AG04450 (cell line): ENCODE data around the gene ZNF587B. TPM values are rescaled to one million over a fixed set of nuclear protein-coding genes. Genes with fewer than 3 reads are reported as not detected.
A peak's percentile ranks its signal among the peaks of the same experiment; 100 is the strongest.
"Not testable (repeated sequence)": the region's sequence is repeated elsewhere in the genome, so short reads cannot be mapped to it uniquely, and the experiment has no call there.

Experiments used
- CTCF ChIA-PET: fragments of 300-600, 350-600 bp; formaldehyde crosslinking; extraction: SDS; loops from one replicate; lab custom pipeline; 2022; ENCODE audit warnings: antibody characterized with exemption, inconsistent platforms; lab: Charles Lee
- POLR2A ChIA-PET: fragments of 350-600 bp; formaldehyde crosslinking; extraction: SDS; loops from one replicate; lab custom pipeline; 2021; ENCODE audit warnings: antibody characterized with exemption, inconsistent platforms; lab: Yijun Ruan, JAX
- DNase-seq: peaks from one replicate; pipeline ENCODE4 v3.0.0-alpha.2; 2011; ENCODE audit warnings: low read depth, low spot score
- H3K27ac ChIP-seq: one replicate; pipeline ENCODE4 v1.5.1; 2012; ENCODE audit warnings: low read depth, low read length, control low read depth
- H3K27me3 ChIP-seq: one replicate; pipeline ENCODE4 v1.6.0; 2012; ENCODE audit warnings: low read length; ENCODE audit not compliant: control insufficient read depth, insufficient read depth
- H3K4me3 ChIP-seq: 2 replicates; pipeline ENCODE4 v1.5.1; 2011; ENCODE audit warnings: mild to moderate bottlenecking, low read depth, low read length, control low read depth
- H3K9me3 ChIP-seq: 2 replicates; pipeline ENCODE4 v1.5.1; 2012; ENCODE audit warnings: low read length; ENCODE audit not compliant: control insufficient read depth, insufficient read depth
- polyA plus RNA-seq: library from polyadenylated mRNA; depleted of rRNA; stranded (reverse); fragments of >200 nt; gene quantifications from 2 replicates; pipeline ENCODE4 v1.2.3, GENCODE V29; 2011
- TF ChIP-seq, protein P1 (sequence below): IDR thresholded peaks from 2 replicates; pipeline ENCODE4 v1.5.1; 2011; ENCODE audit warnings: low read depth, low read length, control low read depth, inconsistent platforms

Gene ZNF587B
- polyA plus RNA-seq, 1 experiment = 5.7 TPM

DNA sequence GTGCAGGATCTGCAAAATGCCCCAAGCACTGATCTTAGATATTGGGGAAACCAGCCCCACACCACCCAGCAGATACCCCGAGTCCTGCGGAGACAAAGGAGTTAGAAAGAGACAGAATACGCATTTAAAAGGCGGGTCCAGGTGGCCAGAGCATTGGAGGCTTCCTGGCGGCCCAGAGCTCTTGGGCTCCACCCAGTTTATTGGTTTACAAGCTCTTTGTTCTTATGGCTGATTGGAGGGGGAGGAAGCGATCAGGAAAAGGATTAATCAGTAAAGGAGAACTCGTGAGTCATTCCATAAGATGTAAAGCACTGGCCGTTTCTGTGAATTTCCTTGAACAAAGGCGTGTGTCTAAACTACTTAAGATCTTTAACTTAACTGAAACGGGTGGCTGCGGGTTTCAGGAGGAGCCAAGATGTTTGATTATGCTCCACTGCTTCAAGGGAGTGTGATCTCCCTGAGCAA, 20.5 kb downstream of the ZNF587B start:
- no peak overlapping the region for H3K27ac ChIP-seq
- ChIA-PET CTCF (no interaction called here), POLR2A (interaction anchor here (1.0 kb wide), 1 partner anchor 46 kb away, joined by 3 read pairs; no protein-coding TSS in a partner anchor)
- TF ChIP-seq, protein P1, sequence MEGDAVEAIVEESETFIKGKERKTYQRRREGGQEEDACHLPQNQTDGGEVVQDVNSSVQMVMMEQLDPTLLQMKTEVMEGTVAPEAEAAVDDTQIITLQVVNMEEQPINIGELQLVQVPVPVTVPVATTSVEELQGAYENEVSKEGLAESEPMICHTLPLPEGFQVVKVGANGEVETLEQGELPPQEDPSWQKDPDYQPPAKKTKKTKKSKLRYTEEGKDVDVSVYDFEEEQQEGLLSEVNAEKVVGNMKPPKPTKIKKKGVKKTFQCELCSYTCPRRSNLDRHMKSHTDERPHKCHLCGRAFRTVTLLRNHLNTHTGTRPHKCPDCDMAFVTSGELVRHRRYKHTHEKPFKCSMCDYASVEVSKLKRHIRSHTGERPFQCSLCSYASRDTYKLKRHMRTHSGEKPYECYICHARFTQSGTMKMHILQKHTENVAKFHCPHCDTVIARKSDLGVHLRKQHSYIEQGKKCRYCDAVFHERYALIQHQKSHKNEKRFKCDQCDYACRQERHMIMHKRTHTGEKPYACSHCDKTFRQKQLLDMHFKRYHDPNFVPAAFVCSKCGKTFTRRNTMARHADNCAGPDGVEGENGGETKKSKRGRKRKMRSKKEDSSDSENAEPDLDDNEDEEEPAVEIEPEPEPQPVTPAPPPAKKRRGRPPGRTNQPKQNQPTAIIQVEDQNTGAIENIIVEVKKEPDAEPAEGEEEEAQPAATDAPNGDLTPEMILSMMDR = no peak
- H3K27me3 ChIP-seq = no peaks in the 10 kb centered on the region
- H3K9me3 ChIP-seq = no peaks in the 10 kb centered on the region; the same call in 1 of the 2 replicates
- DNase-seq = no peak
- peak overlapping the region; percentile 89 for H3K4me3 ChIP-seq

DNA sequence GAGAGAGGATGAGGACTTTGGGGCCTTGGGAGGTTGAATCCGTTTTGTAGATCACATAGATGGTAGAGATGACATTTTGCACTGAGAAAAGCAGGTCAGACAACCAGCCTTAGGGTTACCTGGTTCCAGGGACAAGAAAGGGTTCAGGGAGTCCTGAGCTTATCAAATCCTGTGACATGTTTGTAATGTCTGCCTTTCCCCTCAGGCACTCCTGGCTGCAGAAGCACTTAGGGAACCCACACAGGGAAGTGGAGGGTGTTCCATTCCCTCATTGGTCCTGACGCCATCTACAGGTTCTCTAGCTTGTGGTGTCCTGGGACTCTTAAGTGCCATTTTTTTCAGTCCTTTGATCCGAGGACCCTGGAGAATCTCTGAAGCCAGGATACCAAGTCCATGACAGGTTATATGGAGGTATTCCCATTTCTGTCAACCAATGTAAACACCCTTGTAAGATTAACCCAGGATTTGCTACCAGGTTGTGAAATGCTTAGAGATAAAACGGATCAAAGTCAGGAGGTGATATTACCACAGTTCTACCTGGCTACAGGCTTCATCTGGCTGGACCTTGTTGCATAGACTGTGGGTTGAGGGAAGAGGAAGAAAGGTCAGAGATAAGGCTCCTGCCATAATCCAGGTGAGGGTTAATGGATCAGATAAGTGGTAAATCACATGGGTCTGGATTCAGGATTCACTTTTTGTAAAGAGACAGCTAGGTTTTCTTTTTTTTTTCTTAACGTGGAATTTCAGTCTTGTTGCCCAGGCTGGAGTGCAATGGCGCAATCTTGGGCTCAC, 21.9 kb downstream of the ZNF587B start:
- H3K27me3 ChIP-seq, H3K27ac ChIP-seq, POLR2A ChIA-PET, H3K4me3 ChIP-seq, CTCF ChIA-PET, H3K9me3 ChIP-seq, DNase-seq: not testable (repeated sequence)

DNA sequence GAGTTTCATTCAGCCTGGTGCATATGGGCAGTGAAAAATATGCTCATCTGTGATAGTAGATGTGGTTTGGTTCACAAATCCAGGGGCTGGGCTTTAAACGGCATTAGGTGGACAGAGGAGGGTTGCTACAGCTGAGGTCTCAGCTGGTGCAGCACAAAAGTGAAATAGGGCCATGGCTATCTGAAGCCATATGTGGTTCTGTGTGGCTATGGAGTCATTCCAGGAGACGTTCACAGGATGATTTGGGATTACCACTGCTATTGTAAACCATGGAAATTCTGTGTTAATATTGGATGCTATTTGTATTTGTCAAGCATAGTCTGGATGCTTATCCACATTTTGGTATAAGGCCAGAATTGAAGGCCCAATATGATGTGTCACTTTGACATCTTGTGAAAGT, 24.0 kb downstream of the ZNF587B start:
- H3K4me3 ChIP-seq, DNase-seq, H3K27ac ChIP-seq, CTCF ChIA-PET, H3K27me3 ChIP-seq, H3K9me3 ChIP-seq, POLR2A ChIA-PET: not testable (repeated sequence)

DNA sequence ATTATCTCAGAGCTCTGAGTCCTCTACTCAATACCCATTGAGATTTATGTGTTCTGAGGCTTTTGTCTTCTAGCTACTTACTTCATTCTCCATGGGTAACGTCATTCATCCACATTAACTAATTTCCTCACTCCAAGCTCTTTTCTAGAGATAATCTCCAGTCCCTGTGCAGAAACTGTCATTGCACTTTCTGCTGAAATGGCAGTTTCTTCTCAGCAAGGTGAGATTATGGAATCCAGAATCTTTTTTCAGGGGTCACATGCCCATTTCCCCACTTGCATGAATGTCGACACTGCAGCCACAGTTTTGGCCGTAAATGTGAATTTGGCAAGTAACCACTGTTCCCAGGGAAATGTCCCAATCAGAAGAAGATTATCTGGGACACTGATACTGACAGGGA, 32.3 kb downstream of the ZNF587B start:
- H3K27ac ChIP-seq, DNase-seq, H3K27me3 ChIP-seq, CTCF ChIA-PET, H3K4me3 ChIP-seq: not testable (repeated sequence)
- H3K9me3 ChIP-seq = peaks cover 47% of the 10 kb centered on the region
- POLR2A ChIA-PET = interaction anchor here (0.6 kb wide), 1 partner anchor 37 kb away, joined by 3 read pairs; no protein-coding TSS in a partner anchor

DNA sequence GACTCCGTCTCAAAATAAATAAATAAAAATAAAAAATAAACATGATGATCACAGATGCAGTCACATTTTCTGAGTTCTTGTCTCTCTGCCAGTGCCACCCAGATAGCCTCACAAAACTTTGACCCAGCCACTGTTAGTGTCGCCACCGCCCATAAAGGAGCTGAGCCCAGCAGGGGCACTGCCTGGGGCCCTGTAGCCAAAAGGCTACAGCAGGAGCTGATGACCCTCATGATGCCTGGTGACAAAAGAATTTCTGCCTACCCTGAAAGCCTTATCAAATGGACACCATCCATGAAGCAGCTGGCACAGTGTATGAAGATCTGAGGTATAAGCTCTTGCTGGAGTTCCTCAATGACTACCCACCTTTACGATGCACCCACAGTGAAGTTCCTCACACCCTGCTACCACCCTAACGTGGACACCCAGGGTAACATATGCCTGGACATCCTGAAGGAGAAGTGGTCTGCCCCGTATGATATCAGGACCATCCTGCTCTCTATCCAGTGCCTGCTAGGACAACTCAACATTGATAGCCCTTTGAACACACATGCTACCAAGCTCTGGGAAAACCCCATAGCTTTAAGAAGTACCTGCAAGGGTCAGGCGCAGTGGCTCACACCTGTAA, 37.9 kb downstream of the ZNF587B start:
- no peaks in the 10 kb centered on the region for H3K27me3 ChIP-seq
- no peak for DNase-seq
- no peak overlapping the region for H3K4me3 ChIP-seq
- POLR2A ChIA-PET = interaction anchor here (1.1 kb wide), 1 partner anchor 23 kb away, joined by 3 read pairs; no protein-coding TSS in a partner anchor
- CTCF ChIA-PET = no interaction called here
- no peak overlapping the region for H3K27ac ChIP-seq
- H3K9me3 ChIP-seq = peaks cover 61% of the 10 kb centered on the region
- TF ChIP-seq, protein P1 = no peak

DNA sequence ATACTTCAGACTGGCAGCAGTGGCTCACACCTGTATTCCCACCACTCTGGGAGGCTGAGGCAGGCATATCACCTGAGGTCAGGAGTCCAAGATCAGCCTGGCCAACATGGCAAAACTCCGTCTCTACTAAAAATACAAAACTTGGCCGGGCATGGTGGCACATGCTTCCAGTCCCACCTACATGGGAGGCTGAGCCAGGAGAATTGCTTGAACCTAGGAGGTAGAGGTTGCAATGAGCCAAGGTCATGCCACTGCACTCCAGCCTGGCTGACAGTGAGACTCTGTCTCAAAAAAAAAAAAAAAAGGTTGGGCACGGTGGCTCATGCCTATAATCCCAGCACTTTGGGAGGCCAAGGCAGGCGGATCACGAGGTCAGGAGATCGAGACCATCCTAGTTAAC, 39.6 kb downstream of the ZNF587B start:
- POLR2A ChIA-PET, H3K4me3 ChIP-seq, H3K27me3 ChIP-seq, DNase-seq, H3K27ac ChIP-seq, CTCF ChIA-PET: not testable (repeated sequence)
- H3K9me3 ChIP-seq = peaks cover 69% of the 10 kb centered on the region

DNA sequence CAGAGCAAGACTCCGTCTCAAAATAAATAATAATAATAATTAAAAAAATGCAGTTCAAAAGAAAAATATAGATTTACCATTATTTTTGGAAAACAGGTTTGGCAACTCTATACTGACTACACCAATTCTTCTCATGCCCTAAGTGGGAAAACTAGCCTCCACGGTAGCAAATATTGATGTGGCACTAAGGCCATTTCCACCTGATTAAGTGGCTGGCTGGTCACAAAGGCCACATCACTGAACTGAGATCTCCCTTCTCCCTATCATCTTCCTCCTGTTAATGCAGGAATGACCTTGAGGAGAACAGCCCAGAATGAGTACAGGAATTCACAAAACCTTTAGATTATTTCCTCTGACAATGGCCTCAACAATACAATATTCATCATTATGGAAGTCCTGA, 40.1 kb downstream of the ZNF587B start:
- POLR2A ChIA-PET = no interaction called here
- no peak overlapping the region for H3K4me3 ChIP-seq
- DNase-seq = no peak
- TF ChIP-seq, protein P1 = no peak
- peaks cover 70% of the 10 kb centered on the region for H3K9me3 ChIP-seq
- CTCF ChIA-PET = no interaction called here
- no peaks in the 10 kb centered on the region for H3K27me3 ChIP-seq
- no peak overlapping the region for H3K27ac ChIP-seq
